Stomach (tissue), 8 donors: ENCODE measurements around the gene CXCR3. TPM values are rescaled to one million over a fixed set of nuclear protein-coding genes. Genes with fewer than 3 reads are reported as not detected.

Experiments used
- polyA plus RNA-seq, 3 donors: library from polyadenylated mRNA; stranded (reverse); fragments of 200-250 nt; gene quantifications; one replicate each; pipeline ENCODE4 v1.2.3, GENCODE V29; 2013
- total RNA-seq, 5 donors: library from RNA; depleted of rRNA; stranded (reverse); fragments of >200 nt; gene quantifications; one replicate each; pipeline versions ENCODE4 v1.1.0 to v1.2.3, GENCODE V29; 2014 to 2016
- donor health status: healthy with polysubstance abuse.
- donor health status: Bipolar disorder and iron deficiency.
- donor health status: healthy.

The CXCR3 gene
- total and polyA plus RNA-seq, 8 donors = 0.19 to 1.5 (median 0.28) TPM; not detected in 5

Other genes with a start within 250 kb of the CXCR3 start
- gene OGT, start 85.4 kb downstream of the CXCR3 start, total RNA-seq = 100 to 1,000 TPM in 4 of 5 donors, 10 to 100 TPM in 1; 53.9 to 303 (median 230) TPM
- gene OGT, start 85.4 kb downstream of the CXCR3 start, polyA plus RNA-seq = 10 to 100 TPM in 2 of 3 donors, 1 to 10 TPM in 1; 9.6 to 63.9 (median 10.5) TPM
- 10 to 100 TPM in 2 of 5 donors, 1 to 10 TPM in 3; 1.5 to 18.3 (median 4.1) TPM for gene GCNA, start 40.1 kb downstream of the CXCR3 start, total RNA-seq
- gene GCNA, start 40.1 kb downstream of the CXCR3 start, polyA plus RNA-seq = 1 to 10 TPM in 1 of 3 donors, under 1 TPM in 2; 0.46 to 1.7 (median 0.50) TPM
- gene CXorf49, start 99.8 kb upstream of the CXCR3 start, total RNA-seq = not detected
- 1 to 10 TPM in 1 of 3 donors, not detected in 2; 3.2 TPM for gene CXorf49, start 99.8 kb upstream of the CXCR3 start, polyA plus RNA-seq
- not detected for gene CXorf49B, start 144.8 kb upstream of the CXCR3 start, total RNA-seq
- 1 to 10 TPM in 1 of 3 donors, not detected in 2; 3.2 TPM for gene CXorf49B, start 144.8 kb upstream of the CXCR3 start, polyA plus RNA-seq